Liver (tissue), 9 donors: ENCODE measurements around the gene ABHD12. TPM values are rescaled to one million over a fixed set of nuclear protein-coding genes. Genes with fewer than 3 reads are reported as not detected.

Experiments used
- DNase-seq: peaks from one replicate; pipeline ENCODE4 v3.0.0-alpha.2; 2017; ENCODE audit warnings: low spot score
- H3K27ac ChIP-seq, 2 donors: one replicate each; pipeline ENCODE4 v1.7.0; 2013; ENCODE audit warnings: inconsistent platforms in 2 of 2, low read length in 2 of 2, control low read depth in 1 of 2, low read depth in 1 of 2, mild to moderate bottlenecking in 1 of 2
- H3K27me3 ChIP-seq, 4 donors: one replicate each; pipeline versions ENCODE4 v1.6.1 to v1.7.0; 2013; ENCODE audit warnings: low read length in 3 of 4, inconsistent platforms in 1 of 4, mild to moderate bottlenecking in 1 of 4, moderate library complexity in 1 of 4; ENCODE audit not compliant: control insufficient read depth in 4 of 4, insufficient read depth in 4 of 4
- H3K36me3 ChIP-seq, 4 donors: one replicate each; pipeline versions ENCODE4 v1.6.1 to v1.7.0; 2013; ENCODE audit warnings: low read length in 3 of 4, mild to moderate bottlenecking in 3 of 4, low read depth in 1 of 4, moderate library complexity in 1 of 4; ENCODE audit not compliant: control insufficient read depth in 4 of 4, insufficient read depth in 3 of 4
- H3K4me1 ChIP-seq, 4 donors: one replicate each; pipeline versions ENCODE4 v1.6.1 to v1.7.0; 2013; ENCODE audit warnings: low read length in 3 of 4, mild to moderate bottlenecking in 3 of 4, moderate library complexity in 1 of 4; ENCODE audit not compliant: control insufficient read depth in 4 of 4, insufficient read depth in 4 of 4
- H3K4me3 ChIP-seq, 3 donors: one replicate each; pipeline versions ENCODE4 v1.6.1 to v1.7.0; 2013; ENCODE audit warnings: low read length in 3 of 3, control low read depth in 1 of 3, low read depth in 1 of 3, mild to moderate bottlenecking in 1 of 3
- H3K9ac ChIP-seq, 2 donors: one replicate each; pipeline ENCODE4 v1.7.0; 2013; ENCODE audit warnings: low read length in 2 of 2, mild to moderate bottlenecking in 2 of 2, moderate library complexity in 2 of 2, control low read depth in 1 of 2, low read depth in 1 of 2
- H3K9me3 ChIP-seq, 4 donors: one replicate each; pipeline versions ENCODE4 v1.6.1 to v1.7.0; 2013; ENCODE audit warnings: low read length in 3 of 4; ENCODE audit not compliant: control insufficient read depth in 4 of 4
- EGR1 ChIP-seq, 2 donors: IDR thresholded peaks; 2 replicates each; pipeline ENCODE4 v1.6.1; 2016 to 2018; ENCODE audit warnings: antibody characterized with exemption in 2 of 2, low read depth in 2 of 2
- FOXA1 ChIP-seq: IDR thresholded peaks from 2 replicates; pipeline ENCODE4 v1.6.1; 2016; ENCODE audit warnings: antibody characterized with exemption
- FOXA2 ChIP-seq: IDR thresholded peaks from 2 replicates; pipeline ENCODE4 v1.6.1; 2016; ENCODE audit warnings: antibody characterized with exemption
- HNF4G ChIP-seq: IDR thresholded peaks from 2 replicates; pipeline ENCODE4 v1.6.1; 2016; ENCODE audit warnings: antibody characterized with exemption
- JUND ChIP-seq, 2 donors: IDR thresholded peaks; 2 replicates each; pipeline ENCODE4 v1.6.1; 2016; ENCODE audit warnings: antibody characterized with exemption in 2 of 2
- MAX ChIP-seq: IDR thresholded peaks from 2 replicates; pipeline ENCODE4 v1.6.1; 2016; ENCODE audit warnings: antibody characterized with exemption
- NR2F2 ChIP-seq: IDR thresholded peaks from 2 replicates; pipeline ENCODE4 v1.6.1; 2016; ENCODE audit warnings: antibody characterized with exemption
- RAD21 ChIP-seq, 2 donors: IDR thresholded peaks; 2 replicates each; pipeline ENCODE4 v1.6.1; 2016; ENCODE audit warnings: antibody characterized with exemption in 2 of 2, mild to moderate bottlenecking in 2 of 2
- RXRA ChIP-seq, 2 donors: IDR thresholded peaks; 2 replicates each; pipeline ENCODE4 v1.6.1; 2017 to 2018; ENCODE audit warnings: antibody characterized with exemption in 2 of 2, mild to moderate bottlenecking in 1 of 2
- SP1 ChIP-seq: IDR thresholded peaks from 2 replicates; pipeline ENCODE4 v1.6.1; 2018; ENCODE audit warnings: antibody characterized with exemption, mild to moderate bottlenecking
- TAF1 ChIP-seq: conservative IDR thresholded peaks from 2 replicates; pipeline ENCODE4 v1.6.1; 2016; ENCODE audit warnings: antibody characterized with exemption, mild to moderate bottlenecking
- YY1 ChIP-seq: IDR thresholded peaks from 2 replicates; pipeline ENCODE4 v1.6.1; 2016; ENCODE audit warnings: antibody characterized with exemption, mild to moderate bottlenecking
- WGBS: extraction: QIAGEN DNeasy Blood & Tissue Kit; methylation state at CpG from one replicate; pipeline ENCODE4 v1.1.7; 2013; 5-methylcytosine and 5-hydroxymethylcytosine counted together
- polyA plus RNA-seq, 2 donors: library from polyadenylated mRNA; stranded (reverse) in 1 of 2; unstranded in 1 of 2; fragments of 200-250 nt in 1 of 2; fragments of >200 nt in 1 of 2; fragmentation: Nextera tagmentation in 1 of 2; extraction: Ambion mirVana in 1 of 2; gene quantifications; one replicate each; pipeline versions ENCODE4 v1.2.1 to v1.2.3, GENCODE V29; 2013 to 2015
- total RNA-seq, 2 donors: library from RNA; depleted of rRNA; stranded (reverse); fragments of >200 nt; gene quantifications; one replicate each; pipeline ENCODE4 v1.2.3, GENCODE V29; 2014
- TF ChIP-seq, protein P1 (sequence below): IDR thresholded peaks from 2 replicates; pipeline ENCODE4 v1.6.1; 2016; ENCODE audit warnings: antibody characterized with exemption
- TF ChIP-seq, protein P2 (sequence below): fragments of 150-350 bp; IDR thresholded peaks from 2 replicates; pipeline ENCODE4 v1.5.1; 2017; ENCODE audit warnings: improper control_type of control experiment, low read depth, low read length; ENCODE audit not compliant: missing input control
- TF ChIP-seq, protein P3 (sequence below): IDR thresholded peaks from 2 replicates; pipeline ENCODE4 v1.6.1; 2016; ENCODE audit warnings: antibody characterized with exemption, mild to moderate bottlenecking
- donor health status: healthy.
- donor health status: healthy.
- donor health status: healthy.
- donor health status: healthy.
- donor health status: healthy.

Gene ABHD12
- total and polyA plus RNA-seq, 4 donors, result 11.1 to 15.4 (median 12.9) TPM

DNA sequence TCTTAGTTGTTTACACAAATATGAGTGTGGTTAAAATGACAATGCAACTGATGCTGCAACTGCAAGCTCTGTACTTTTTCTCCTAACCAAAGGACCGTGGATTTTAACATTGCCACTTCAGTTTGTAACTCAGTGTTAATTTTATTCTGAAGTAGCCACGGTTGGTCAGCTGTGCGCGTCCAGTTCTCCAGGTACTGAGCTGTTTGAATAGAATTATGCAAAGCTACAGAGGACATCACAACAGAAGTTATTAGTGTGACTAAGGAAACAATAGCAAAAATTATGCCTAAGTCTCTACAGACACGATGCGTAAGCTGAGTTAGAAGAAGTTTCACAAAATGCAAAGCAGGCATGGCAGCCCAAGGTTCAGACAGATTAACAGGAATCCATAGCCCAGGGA lies 4.4 kb upstream of the ABHD12 start:
- H3K9ac ChIP-seq, result no peak overlapping the region
- 92% methylated on average over 6 of the region's 6 CpGs for WGBS
- no peaks in the 10 kb centered on the region for H3K27me3 ChIP-seq
- TF ChIP-seq TAF1 (no peak), FOXA1 (no peak), EGR1 (IDR thresholded peaks at IDR 0.05; ENCODE audit: low read depth in 2 of 2) (no peak), SP1 (no peak), NR2F2 (no peak), HNF4G (no peak), JUND (IDR thresholded peaks at IDR 0.05) (no peak), YY1 (no peak), RAD21 (IDR thresholded peaks at IDR 0.05) (no peak)
- TF ChIP-seq, protein P1, sequence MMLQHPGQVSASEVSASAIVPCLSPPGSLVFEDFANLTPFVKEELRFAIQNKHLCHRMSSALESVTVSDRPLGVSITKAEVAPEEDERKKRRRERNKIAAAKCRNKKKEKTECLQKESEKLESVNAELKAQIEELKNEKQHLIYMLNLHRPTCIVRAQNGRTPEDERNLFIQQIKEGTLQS, result no peak
- TF ChIP-seq, protein P2, sequence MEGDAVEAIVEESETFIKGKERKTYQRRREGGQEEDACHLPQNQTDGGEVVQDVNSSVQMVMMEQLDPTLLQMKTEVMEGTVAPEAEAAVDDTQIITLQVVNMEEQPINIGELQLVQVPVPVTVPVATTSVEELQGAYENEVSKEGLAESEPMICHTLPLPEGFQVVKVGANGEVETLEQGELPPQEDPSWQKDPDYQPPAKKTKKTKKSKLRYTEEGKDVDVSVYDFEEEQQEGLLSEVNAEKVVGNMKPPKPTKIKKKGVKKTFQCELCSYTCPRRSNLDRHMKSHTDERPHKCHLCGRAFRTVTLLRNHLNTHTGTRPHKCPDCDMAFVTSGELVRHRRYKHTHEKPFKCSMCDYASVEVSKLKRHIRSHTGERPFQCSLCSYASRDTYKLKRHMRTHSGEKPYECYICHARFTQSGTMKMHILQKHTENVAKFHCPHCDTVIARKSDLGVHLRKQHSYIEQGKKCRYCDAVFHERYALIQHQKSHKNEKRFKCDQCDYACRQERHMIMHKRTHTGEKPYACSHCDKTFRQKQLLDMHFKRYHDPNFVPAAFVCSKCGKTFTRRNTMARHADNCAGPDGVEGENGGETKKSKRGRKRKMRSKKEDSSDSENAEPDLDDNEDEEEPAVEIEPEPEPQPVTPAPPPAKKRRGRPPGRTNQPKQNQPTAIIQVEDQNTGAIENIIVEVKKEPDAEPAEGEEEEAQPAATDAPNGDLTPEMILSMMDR, result no peak
- H3K4me3 ChIP-seq, result no peak overlapping the region
- peaks cover 0 to 1% (median 0%) of the 10 kb centered on the region in 4 donors for H3K4me1 ChIP-seq
- DNase-seq, result no peak
- no peak overlapping the region for H3K27ac ChIP-seq
- no peaks in the 10 kb centered on the region for H3K36me3 ChIP-seq
- H3K9me3 ChIP-seq, result no peaks in the 10 kb centered on the region

GRCh38 chr20:25394276-25394675 lies 3.6 kb upstream of the ABHD12 start:
- TF ChIP-seq JUND (IDR thresholded peaks at IDR 0.05), result no peak
- no peak for TF ChIP-seq HNF4G
- TF ChIP-seq RXRA (IDR thresholded peaks at IDR 0.05), result no peak
- WGBS, result 65% methylated on average over 5 of the region's 5 CpGs
- H3K9me3 ChIP-seq, result no peaks in the 10 kb centered on the region
- no peaks in the 10 kb centered on the region for H3K36me3 ChIP-seq
- no peak overlapping the region for H3K27ac ChIP-seq
- H3K9ac ChIP-seq, result no peak overlapping the region
- peaks cover 0 to 6% (median 1%) of the 10 kb centered on the region in 4 donors for H3K4me1 ChIP-seq
- no peaks in the 10 kb centered on the region for H3K27me3 ChIP-seq
- no peak overlapping the region for H3K4me3 ChIP-seq
- DNase-seq, result no peak

- Histone ChIP-seq H3K27me3 (no peaks in the 10 kb centered on the region), H3K36me3 (no peaks in the 10 kb centered on the region), H3K4me1 (peaks cover 0 to 7% (median 1%) of the 10 kb centered on the region in 4 donors), H3K27ac (peak overlapping the region; percentile 51 to 65), H3K9ac (peak overlapping the region; percentile 7 to 78), H3K4me3 (peak overlapping the region; percentile 64 to 78 (median 76)), H3K9me3 (no peaks in the 10 kb centered on the region)
- TF ChIP-seq, protein P3, sequence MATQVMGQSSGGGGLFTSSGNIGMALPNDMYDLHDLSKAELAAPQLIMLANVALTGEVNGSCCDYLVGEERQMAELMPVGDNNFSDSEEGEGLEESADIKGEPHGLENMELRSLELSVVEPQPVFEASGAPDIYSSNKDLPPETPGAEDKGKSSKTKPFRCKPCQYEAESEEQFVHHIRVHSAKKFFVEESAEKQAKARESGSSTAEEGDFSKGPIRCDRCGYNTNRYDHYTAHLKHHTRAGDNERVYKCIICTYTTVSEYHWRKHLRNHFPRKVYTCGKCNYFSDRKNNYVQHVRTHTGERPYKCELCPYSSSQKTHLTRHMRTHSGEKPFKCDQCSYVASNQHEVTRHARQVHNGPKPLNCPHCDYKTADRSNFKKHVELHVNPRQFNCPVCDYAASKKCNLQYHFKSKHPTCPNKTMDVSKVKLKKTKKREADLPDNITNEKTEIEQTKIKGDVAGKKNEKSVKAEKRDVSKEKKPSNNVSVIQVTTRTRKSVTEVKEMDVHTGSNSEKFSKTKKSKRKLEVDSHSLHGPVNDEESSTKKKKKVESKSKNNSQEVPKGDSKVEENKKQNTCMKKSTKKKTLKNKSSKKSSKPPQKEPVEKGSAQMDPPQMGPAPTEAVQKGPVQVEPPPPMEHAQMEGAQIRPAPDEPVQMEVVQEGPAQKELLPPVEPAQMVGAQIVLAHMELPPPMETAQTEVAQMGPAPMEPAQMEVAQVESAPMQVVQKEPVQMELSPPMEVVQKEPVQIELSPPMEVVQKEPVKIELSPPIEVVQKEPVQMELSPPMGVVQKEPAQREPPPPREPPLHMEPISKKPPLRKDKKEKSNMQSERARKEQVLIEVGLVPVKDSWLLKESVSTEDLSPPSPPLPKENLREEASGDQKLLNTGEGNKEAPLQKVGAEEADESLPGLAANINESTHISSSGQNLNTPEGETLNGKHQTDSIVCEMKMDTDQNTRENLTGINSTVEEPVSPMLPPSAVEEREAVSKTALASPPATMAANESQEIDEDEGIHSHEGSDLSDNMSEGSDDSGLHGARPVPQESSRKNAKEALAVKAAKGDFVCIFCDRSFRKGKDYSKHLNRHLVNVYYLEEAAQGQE, result no peak
- TF ChIP-seq SP1 (no peak), RXRA (IDR thresholded peaks at IDR 0.05) (no peak), FOXA2 (no peak), JUND (IDR thresholded peaks at IDR 0.05) (no peak), MAX (no peak)
- 1% methylated on average over 67 of the region's 67 CpGs for WGBS
- peak; percentile 55 for DNase-seq
Observed at GRCh38 chr20:25389858-25390537, 637 bp downstream of the ABHD12 start.
